Astrocyte of the cerebellum (primary cell): ENCODE results near the gene LPO.
A peak's percentile ranks its signal among the peaks of the same experiment; 100 is the strongest.

Experiments
- DNase-seq: peaks from one replicate; pipeline ENCODE4 v3.0.0-alpha.2; 2011; ENCODE audit warnings: low read depth
- H3K4me3 ChIP-seq: 2 replicates; pipeline ENCODE4 v1.5.1; 2011; ENCODE audit warnings: mild to moderate bottlenecking, low read depth, low read length, moderate library complexity
- in situ Hi-C: cut with HindIII; loops from 2 replicates; pipeline ENCODE4 v1.10.0; 2017; ENCODE audit warnings: low sequenced_read_pairs
- TF ChIP-seq, protein P1 (sequence below): IDR thresholded peaks from 2 replicates; pipeline ENCODE4 v1.5.1; 2012; ENCODE audit warnings: low read length, low read depth, moderate library complexity, mild to moderate bottlenecking; ENCODE audit errors: missing control alignments

LPO gene

DNA sequence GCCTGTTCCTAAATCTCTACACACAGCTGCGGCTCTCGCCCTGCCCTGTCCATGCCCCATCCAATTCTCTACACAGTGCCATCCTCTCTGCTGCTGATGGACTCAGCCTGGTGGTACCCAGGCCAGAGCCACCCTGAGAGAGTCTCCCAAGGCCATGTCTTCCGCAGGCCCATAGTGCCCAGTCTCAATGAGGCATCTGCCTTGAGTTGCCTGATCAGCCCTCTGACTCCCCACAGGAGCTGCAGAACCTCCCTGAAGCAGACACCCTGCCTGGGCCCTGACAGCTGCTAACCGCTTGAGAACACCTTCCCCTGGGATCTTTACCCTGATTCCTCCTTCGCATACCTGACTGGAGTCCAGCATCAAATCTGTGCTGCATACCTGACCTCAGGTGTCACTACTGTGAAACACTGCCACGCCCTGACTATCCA is 76.9 kb downstream of the LPO start:
- TF ChIP-seq, protein P1, sequence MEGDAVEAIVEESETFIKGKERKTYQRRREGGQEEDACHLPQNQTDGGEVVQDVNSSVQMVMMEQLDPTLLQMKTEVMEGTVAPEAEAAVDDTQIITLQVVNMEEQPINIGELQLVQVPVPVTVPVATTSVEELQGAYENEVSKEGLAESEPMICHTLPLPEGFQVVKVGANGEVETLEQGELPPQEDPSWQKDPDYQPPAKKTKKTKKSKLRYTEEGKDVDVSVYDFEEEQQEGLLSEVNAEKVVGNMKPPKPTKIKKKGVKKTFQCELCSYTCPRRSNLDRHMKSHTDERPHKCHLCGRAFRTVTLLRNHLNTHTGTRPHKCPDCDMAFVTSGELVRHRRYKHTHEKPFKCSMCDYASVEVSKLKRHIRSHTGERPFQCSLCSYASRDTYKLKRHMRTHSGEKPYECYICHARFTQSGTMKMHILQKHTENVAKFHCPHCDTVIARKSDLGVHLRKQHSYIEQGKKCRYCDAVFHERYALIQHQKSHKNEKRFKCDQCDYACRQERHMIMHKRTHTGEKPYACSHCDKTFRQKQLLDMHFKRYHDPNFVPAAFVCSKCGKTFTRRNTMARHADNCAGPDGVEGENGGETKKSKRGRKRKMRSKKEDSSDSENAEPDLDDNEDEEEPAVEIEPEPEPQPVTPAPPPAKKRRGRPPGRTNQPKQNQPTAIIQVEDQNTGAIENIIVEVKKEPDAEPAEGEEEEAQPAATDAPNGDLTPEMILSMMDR, result no peak
- in situ Hi-C loops, result no loop called here
- no peak for DNase-seq

DNA sequence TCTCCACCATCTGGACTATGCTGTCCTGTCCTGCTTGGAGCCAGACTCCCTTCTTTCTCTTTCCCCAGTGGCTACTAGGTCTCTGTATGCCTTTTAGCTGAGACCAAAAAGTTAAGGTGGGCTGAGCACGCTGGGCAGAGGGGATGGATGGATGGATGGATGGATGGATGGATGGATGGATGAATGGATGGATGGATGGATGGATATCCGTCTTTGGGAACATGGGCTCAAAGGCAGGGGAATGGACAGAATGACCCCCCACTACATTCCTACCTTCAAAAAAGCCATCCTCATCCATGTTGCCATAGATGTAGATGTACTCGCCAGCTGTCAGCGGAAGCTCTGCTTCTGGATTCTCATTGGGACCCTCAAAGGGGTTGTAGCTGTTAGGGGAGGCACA is 77.4 kb downstream of the LPO start:
- no peak overlapping the region for H3K4me3 ChIP-seq
- no peak for DNase-seq
- TF ChIP-seq, protein P1, result no peak
- in situ Hi-C loops, result no loop called here

More for the DNA sequence above, 76.9 kb downstream of the LPO start:
- H3K4me3 ChIP-seq, result no peak overlapping the region

DNA sequence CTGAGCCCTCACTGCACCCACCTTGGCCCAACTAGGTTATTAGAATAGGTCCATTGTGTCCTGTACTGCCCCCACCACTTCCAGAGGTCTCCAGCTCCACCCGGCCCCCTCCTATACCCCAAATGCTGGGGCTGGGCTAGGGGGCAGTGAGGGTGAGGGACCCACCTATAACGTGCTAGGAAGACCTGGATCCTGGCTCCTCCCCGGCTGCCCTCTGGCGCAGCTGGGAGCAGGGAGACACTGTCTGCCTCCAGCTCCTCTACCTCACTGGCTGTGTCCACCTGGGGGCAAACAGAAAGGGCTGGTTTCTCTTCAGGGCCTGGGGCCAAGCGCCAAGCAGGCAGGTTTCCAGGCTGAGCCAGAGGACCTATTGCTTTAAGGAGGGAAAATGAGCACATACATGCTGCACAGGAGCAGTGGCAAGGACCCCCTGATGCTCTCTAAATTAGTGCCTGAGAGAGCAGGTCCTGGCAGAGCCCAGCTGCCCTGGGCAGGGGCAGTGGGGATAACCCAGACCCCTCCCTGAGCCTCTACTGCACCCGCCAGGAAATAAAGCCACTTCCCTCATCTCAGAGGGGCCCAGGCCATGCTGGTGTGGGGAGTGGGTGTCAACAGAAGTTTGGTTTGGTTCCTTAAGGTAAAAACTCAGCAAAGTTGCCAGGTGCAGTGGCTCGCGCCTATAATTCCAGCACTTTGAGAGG is 78.0 kb downstream of the LPO start:
- in situ Hi-C loops, result no loop called here
- DNase-seq, result no peak
- TF ChIP-seq, protein P1, result no peak
- no peak overlapping the region for H3K4me3 ChIP-seq

DNA sequence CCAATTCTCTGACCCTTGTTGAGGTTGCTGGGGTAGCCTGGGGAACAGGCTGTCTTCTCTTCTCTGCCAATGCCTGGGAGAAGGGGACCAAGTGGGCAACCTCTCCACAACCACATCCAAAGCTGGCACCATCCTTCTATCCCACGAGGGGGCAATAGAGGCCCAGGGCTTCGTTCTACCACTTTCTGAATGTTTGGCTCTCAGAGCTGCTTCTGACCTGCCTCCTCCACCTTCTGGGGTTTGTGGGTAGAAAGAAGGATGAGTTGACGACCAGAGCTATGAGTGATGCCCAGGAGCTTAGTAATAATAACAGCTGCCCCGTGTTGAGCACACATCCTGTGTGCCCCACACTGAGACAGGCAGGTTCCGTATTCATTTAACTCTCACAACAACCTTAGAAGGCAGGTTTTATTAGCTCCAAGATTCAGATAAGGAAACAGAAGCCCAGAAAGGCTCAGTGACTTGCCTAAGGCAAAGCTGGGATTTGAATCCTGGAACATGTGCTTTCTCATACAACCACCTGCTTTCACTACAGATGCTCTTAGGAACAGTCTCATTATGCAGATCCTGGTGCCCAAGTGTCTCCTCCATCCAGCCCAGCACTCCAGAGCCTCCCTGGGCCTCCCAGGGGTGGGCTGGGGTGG is 79.2 kb downstream of the LPO start:
- TF ChIP-seq, protein P1, result peak; percentile 83
- in situ Hi-C loops, result no loop called here
- peak; percentile 23 for DNase-seq
- H3K4me3 ChIP-seq, result no peak overlapping the region

DNA sequence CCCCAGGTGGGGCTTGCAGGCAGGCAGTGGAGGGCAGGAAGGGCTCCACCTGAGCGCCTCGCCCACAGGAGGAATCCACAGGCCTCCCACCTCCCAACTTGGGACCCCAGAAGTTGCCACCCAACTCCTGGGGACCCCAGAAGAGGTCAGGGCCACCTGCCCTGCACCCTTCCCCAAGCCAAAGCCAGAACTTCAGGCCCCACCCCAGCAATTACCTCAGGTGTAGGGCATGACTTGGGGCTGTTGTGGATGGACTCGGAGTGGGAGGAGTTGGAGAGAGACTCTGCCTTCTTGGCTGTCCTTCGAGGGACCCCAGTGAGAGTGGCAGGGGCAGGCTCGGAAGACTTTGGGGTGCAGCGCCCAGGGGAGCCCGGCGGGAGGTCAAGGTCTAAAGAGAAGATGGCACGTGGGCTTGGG is 79.7 kb downstream of the LPO start:
- TF ChIP-seq, protein P1, result no peak
- in situ Hi-C loops, result no loop called here
- H3K4me3 ChIP-seq, result no peak overlapping the region
- DNase-seq, result no peak
